Fibroblast of lung (primary cell): ENCODE results near the gene SEC14L6. TPM values are rescaled to one million over a fixed set of nuclear protein-coding genes. Genes with fewer than 3 reads are reported as not detected.
A peak's percentile ranks its signal among the peaks of the same experiment; 100 is the strongest.

Experiments used
- DNase-seq, 2 donors: peaks; one replicate each; pipeline versions ENCODE4 v3.0.0 to v3.0.0-alpha.2; 2010; ENCODE audit warnings: low read depth in 2 of 2
- H2AFZ ChIP-seq: 2 replicates; pipeline ENCODE4 v1.5.1; 2012; ENCODE audit warnings: low read length, control low read depth, inconsistent platforms
- H3K27ac ChIP-seq: 2 replicates; pipeline ENCODE4 v1.5.1; 2011; ENCODE audit warnings: low read length, control low read depth; ENCODE audit not compliant: insufficient read depth
- H3K27me3 ChIP-seq: 2 replicates; pipeline ENCODE4 v1.5.1; 2011; ENCODE audit warnings: mild to moderate bottlenecking, low read length; ENCODE audit not compliant: control insufficient read depth, insufficient read depth
- H3K36me3 ChIP-seq: 2 replicates; pipeline ENCODE4 v1.5.1; 2011; ENCODE audit warnings: low read length; ENCODE audit not compliant: control insufficient read depth, insufficient read depth
- H3K4me1 ChIP-seq: 2 replicates; pipeline ENCODE4 v1.5.1; 2011; ENCODE audit warnings: low read length; ENCODE audit not compliant: control insufficient read depth, insufficient read depth; ENCODE audit errors: extremely low read depth
- H3K4me2 ChIP-seq: 2 replicates; pipeline ENCODE4 v1.5.1; 2011; ENCODE audit warnings: low read length, control low read depth; ENCODE audit not compliant: insufficient read depth; ENCODE audit errors: extremely low read depth
- H3K4me3 ChIP-seq, 4 experiments: fragments of 200-600 bp in 1 of 4; sonication (generic) in 1 of 4; replicated peaks in 1 of 4; 2 replicates each; pipeline ENCODE4 v1.5.1; 2011 to 2016; ENCODE audit warnings: low read length in 4 of 4, low read depth in 3 of 4, mild to moderate bottlenecking in 3 of 4, control low read depth in 2 of 4, inconsistent platforms in 1 of 4, mixed read lengths in 1 of 4; ENCODE audit not compliant: insufficient read depth in 1 of 4; ENCODE audit errors: control extremely low read depth in 1 of 4
- H3K79me2 ChIP-seq: 2 replicates; pipeline ENCODE4 v1.5.1; 2012; ENCODE audit warnings: mild to moderate bottlenecking, low read length, inconsistent platforms; ENCODE audit not compliant: control insufficient read depth, insufficient read depth
- H3K9ac ChIP-seq: 2 replicates; pipeline ENCODE4 v1.5.1; 2011; ENCODE audit warnings: mild to moderate bottlenecking, low read length, control low read depth; ENCODE audit not compliant: insufficient read depth
- H3K9me3 ChIP-seq: 2 replicates; pipeline ENCODE4 v1.5.1; 2012; ENCODE audit warnings: low read depth, low read length; ENCODE audit not compliant: control insufficient read depth, insufficient read depth
- H4K20me1 ChIP-seq: 2 replicates; pipeline ENCODE4 v1.5.1; 2011; ENCODE audit warnings: low read length; ENCODE audit not compliant: control insufficient read depth, insufficient read depth; ENCODE audit errors: extremely low read depth
- EZH2 ChIP-seq: IDR thresholded peaks from 2 replicates; pipeline ENCODE4 v1.5.1; 2012; ENCODE audit warnings: low read length, control low read depth, mild to moderate bottlenecking; ENCODE audit errors: missing control alignments
- polyA plus RNA-seq, 2 donors: library from polyadenylated mRNA; depleted of rRNA in 1 of 2; stranded (reverse) in 1 of 2; unstranded in 1 of 2; fragments of >200 nt; gene quantifications; 2 replicates each; pipeline ENCODE4 v1.2.1, GENCODE V29; 2011 to 2012; ENCODE audit warnings: missing spikeins in 1 of 2
- total RNA-seq: library from RNA; depleted of rRNA; stranded (reverse); fragments of >200 nt; gene quantifications from 2 replicates; pipeline ENCODE4 v1.2.1, GENCODE V29; 2014
- TF ChIP-seq, protein P1 (sequence below), 2 donors: IDR thresholded peaks in 1 of 2; conservative IDR thresholded peaks in 1 of 2; 1 replicate in 1 of 2; 2 replicates in 1 of 2; pipeline ENCODE4 v1.5.1; 2011 to 2012; ENCODE audit warnings: low read length in 2 of 2, control low read depth in 1 of 2, inconsistent platforms in 1 of 2, low read depth in 1 of 2, mild to moderate bottlenecking in 1 of 2

SEC14L6 gene
- total and polyA plus RNA-seq, 2 donors (not counting 1 experiment from before 2014, with no cell fraction given) = 0.12 to 0.66 TPM

- no peak overlapping the region for H2AFZ ChIP-seq
- H3K36me3 ChIP-seq = no peaks in the 10 kb centered on the region
- H3K9ac ChIP-seq = no peak overlapping the region
- H3K27ac ChIP-seq = no peak overlapping the region
- TF ChIP-seq, protein P1, sequence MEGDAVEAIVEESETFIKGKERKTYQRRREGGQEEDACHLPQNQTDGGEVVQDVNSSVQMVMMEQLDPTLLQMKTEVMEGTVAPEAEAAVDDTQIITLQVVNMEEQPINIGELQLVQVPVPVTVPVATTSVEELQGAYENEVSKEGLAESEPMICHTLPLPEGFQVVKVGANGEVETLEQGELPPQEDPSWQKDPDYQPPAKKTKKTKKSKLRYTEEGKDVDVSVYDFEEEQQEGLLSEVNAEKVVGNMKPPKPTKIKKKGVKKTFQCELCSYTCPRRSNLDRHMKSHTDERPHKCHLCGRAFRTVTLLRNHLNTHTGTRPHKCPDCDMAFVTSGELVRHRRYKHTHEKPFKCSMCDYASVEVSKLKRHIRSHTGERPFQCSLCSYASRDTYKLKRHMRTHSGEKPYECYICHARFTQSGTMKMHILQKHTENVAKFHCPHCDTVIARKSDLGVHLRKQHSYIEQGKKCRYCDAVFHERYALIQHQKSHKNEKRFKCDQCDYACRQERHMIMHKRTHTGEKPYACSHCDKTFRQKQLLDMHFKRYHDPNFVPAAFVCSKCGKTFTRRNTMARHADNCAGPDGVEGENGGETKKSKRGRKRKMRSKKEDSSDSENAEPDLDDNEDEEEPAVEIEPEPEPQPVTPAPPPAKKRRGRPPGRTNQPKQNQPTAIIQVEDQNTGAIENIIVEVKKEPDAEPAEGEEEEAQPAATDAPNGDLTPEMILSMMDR (conservative IDR thresholded peaks at IDR 0.05 in 1 of 2, IDR thresholded peaks at IDR 0.05 in 1 of 2; ENCODE audit: low read depth in 1 of 2, low read length in 2 of 2) = no peak
- no peak for TF ChIP-seq EZH2
- H4K20me1 ChIP-seq = no peaks in the 10 kb centered on the region
- H3K4me1 ChIP-seq = no peaks in the 10 kb centered on the region
- H3K4me3 ChIP-seq = no peak overlapping the region
- no peak for DNase-seq
- H3K79me2 ChIP-seq = no peaks in the 10 kb centered on the region
- H3K27me3 ChIP-seq = peaks cover 17% of the 10 kb centered on the region
- no peak overlapping the region for H3K4me2 ChIP-seq
- no peaks in the 10 kb centered on the region for H3K9me3 ChIP-seq
Observed at GRCh38 chr22:30539368-30539767, 7.2 kb downstream of the SEC14L6 start.

GRCh38 chr22:30538280-30538679 is 8.3 kb downstream of the SEC14L6 start:
- Histone ChIP-seq H2AFZ (no peak overlapping the region), H3K9ac (no peak overlapping the region), H3K4me1 (no peaks in the 10 kb centered on the region), H4K20me1 (no peaks in the 10 kb centered on the region), H3K36me3 (no peaks in the 10 kb centered on the region), H3K27ac (no peak overlapping the region), H3K4me2 (no peak overlapping the region), H3K9me3 (no peaks in the 10 kb centered on the region), H3K4me3 (no peak overlapping the region), H3K79me2 (no peaks in the 10 kb centered on the region), H3K27me3 (peaks cover 14% of the 10 kb centered on the region)
- TF ChIP-seq, protein P1 (conservative IDR thresholded peaks at IDR 0.05 in 1 of 2, IDR thresholded peaks at IDR 0.05 in 1 of 2; ENCODE audit: low read depth in 1 of 2, low read length in 2 of 2) = no peak
- TF ChIP-seq EZH2 = no peak
- DNase-seq = peak in 1 of 2 donors; percentile 35

- no peak for DNase-seq
- Histone ChIP-seq H3K36me3 (no peaks in the 10 kb centered on the region), H3K9ac (no peak overlapping the region), H3K79me2 (no peaks in the 10 kb centered on the region), H3K27me3 (peaks cover 6% of the 10 kb centered on the region), H4K20me1 (no peaks in the 10 kb centered on the region), H3K9me3 (no peaks in the 10 kb centered on the region), H3K4me3 (no peak overlapping the region), H2AFZ (no peak overlapping the region), H3K4me1 (no peaks in the 10 kb centered on the region), H3K4me2 (no peak overlapping the region), H3K27ac (no peak overlapping the region)
- TF ChIP-seq EZH2 = no peak
- TF ChIP-seq, protein P1 (conservative IDR thresholded peaks at IDR 0.05 in 1 of 2, IDR thresholded peaks at IDR 0.05 in 1 of 2; ENCODE audit: low read depth in 1 of 2, low read length in 2 of 2) = no peak
Observed at GRCh38 chr22:30537083-30537731, 9.3 kb downstream of the SEC14L6 start.
